ENCODE measurements around the gene SERPINF2.
A peak's percentile ranks its signal among the peaks of the same experiment; 100 is the strongest.

The SERPINF2 gene

GRCh38 chr17:1727876-1728630, 14.6 kb upstream of the SERPINF2 start:
- H3K27me3 ChIP-seq (ENCODE audit: low read depth, low read length) = no peaks in the 10 kb centered on the region
- H3K4me1 ChIP-seq (ENCODE audit: control insufficient read depth in 1 of 2, insufficient read depth in 2 of 2, low read length in 2 of 2) = peaks cover 0 to 27% of the 10 kb centered on the region in 2 donors
- peaks cover 0 to 42% of the 10 kb centered on the region in 2 donors for H3K36me3 ChIP-seq (ENCODE audit: control insufficient read depth in 1 of 2, insufficient read depth in 2 of 2, low read length in 2 of 2)
- no peak overlapping the region for H3K4me3 ChIP-seq (ENCODE audit: low read depth in 1 of 2, low read length in 2 of 2)
- H3K9me3 ChIP-seq (ENCODE audit: control insufficient read depth in 1 of 2, low read length in 2 of 2) = no peaks in the 10 kb centered on the region
- no peak overlapping the region for H3K27ac ChIP-seq (ENCODE audit: low read length)

GRCh38 chr17:1729966-1730325, 12.7 kb upstream of the SERPINF2 start:
- peaks cover 0 to 53% of the 10 kb centered on the region in 2 donors for H3K36me3 ChIP-seq (ENCODE audit: control insufficient read depth in 1 of 2, insufficient read depth in 2 of 2, low read length in 2 of 2)

GRCh38 chr17:1730326-1731193, 12.1 kb upstream of the SERPINF2 start:
- Histone ChIP-seq H3K4me1 (ENCODE audit: control insufficient read depth in 1 of 2, insufficient read depth in 2 of 2, low read length in 2 of 2) (peaks cover 0 to 16% of the 10 kb centered on the region in 2 donors), H3K27me3 (ENCODE audit: low read depth, low read length) (no peaks in the 10 kb centered on the region), H3K27ac (ENCODE audit: low read length) (peak overlapping the region; percentile 39), H3K4me3 (ENCODE audit: low read depth in 1 of 2, low read length in 2 of 2) (peak overlapping the region in 1 of 2 donors; percentile 12), H3K36me3 (ENCODE audit: control insufficient read depth in 1 of 2, insufficient read depth in 2 of 2, low read length in 2 of 2) (peaks cover 0 to 60% of the 10 kb centered on the region in 2 donors), H3K9me3 (ENCODE audit: control insufficient read depth in 1 of 2, low read length in 2 of 2) (no peaks in the 10 kb centered on the region)

More at GRCh38 chr17:1729966-1730325, 12.7 kb upstream of the SERPINF2 start:
- H3K9me3 ChIP-seq (ENCODE audit: control insufficient read depth in 1 of 2, low read length in 2 of 2) = no peaks in the 10 kb centered on the region
- H3K4me3 ChIP-seq (ENCODE audit: low read depth in 1 of 2, low read length in 2 of 2) = no peak overlapping the region
- no peaks in the 10 kb centered on the region for H3K27me3 ChIP-seq (ENCODE audit: low read depth, low read length)
- H3K27ac ChIP-seq (ENCODE audit: low read length) = no peak overlapping the region
- H3K4me1 ChIP-seq (ENCODE audit: control insufficient read depth in 1 of 2, insufficient read depth in 2 of 2, low read length in 2 of 2) = peaks cover 0 to 22% of the 10 kb centered on the region in 2 donors

- H3K36me3 ChIP-seq (ENCODE audit: control insufficient read depth in 1 of 2, insufficient read depth in 2 of 2, low read length in 2 of 2) = peaks cover 0 to 58% of the 10 kb centered on the region in 2 donors
These were observed 11.5 kb upstream of the SERPINF2 start for GRCh38 chr17:1731194-1731506.

GRCh38 chr17:1732241-1732832, 10.3 kb upstream of the SERPINF2 start:
- Histone ChIP-seq H3K27ac (ENCODE audit: low read length) (no peak overlapping the region), H3K36me3 (ENCODE audit: control insufficient read depth in 1 of 2, insufficient read depth in 2 of 2, low read length in 2 of 2) (peaks cover 0 to 52% of the 10 kb centered on the region in 2 donors)

More at GRCh38 chr17:1731194-1731506, 11.5 kb upstream of the SERPINF2 start:
- Histone ChIP-seq H3K27ac (ENCODE audit: low read length) (no peak overlapping the region), H3K4me1 (ENCODE audit: control insufficient read depth in 1 of 2, insufficient read depth in 2 of 2, low read length in 2 of 2) (peaks cover 0 to 14% of the 10 kb centered on the region in 2 donors), H3K9me3 (ENCODE audit: control insufficient read depth in 1 of 2, low read length in 2 of 2) (no peaks in the 10 kb centered on the region), H3K27me3 (ENCODE audit: low read depth, low read length) (no peaks in the 10 kb centered on the region), H3K4me3 (ENCODE audit: low read depth in 1 of 2, low read length in 2 of 2) (no peak overlapping the region)

GRCh38 chr17:1732833-1733321, 9.8 kb upstream of the SERPINF2 start:
- H3K36me3 ChIP-seq (ENCODE audit: control insufficient read depth in 1 of 2, insufficient read depth in 2 of 2, low read length in 2 of 2) = peaks cover 0 to 52% of the 10 kb centered on the region in 2 donors
- H3K9me3 ChIP-seq (ENCODE audit: control insufficient read depth in 1 of 2, low read length in 2 of 2) = no peaks in the 10 kb centered on the region
- H3K27me3 ChIP-seq (ENCODE audit: low read depth, low read length) = no peaks in the 10 kb centered on the region
- H3K4me3 ChIP-seq (ENCODE audit: low read depth in 1 of 2, low read length in 2 of 2) = no peak overlapping the region
- peaks cover 0 to 12% of the 10 kb centered on the region in 2 donors for H3K4me1 ChIP-seq (ENCODE audit: control insufficient read depth in 1 of 2, insufficient read depth in 2 of 2, low read length in 2 of 2)
- H3K27ac ChIP-seq (ENCODE audit: low read length) = no peak overlapping the region

More at GRCh38 chr17:1732241-1732832, 10.3 kb upstream of the SERPINF2 start:
- H3K4me3 ChIP-seq (ENCODE audit: low read depth in 1 of 2, low read length in 2 of 2) = no peak overlapping the region
- no peaks in the 10 kb centered on the region for H3K9me3 ChIP-seq (ENCODE audit: control insufficient read depth in 1 of 2, low read length in 2 of 2)
- H3K27me3 ChIP-seq (ENCODE audit: low read depth, low read length) = no peaks in the 10 kb centered on the region
- H3K4me1 ChIP-seq (ENCODE audit: control insufficient read depth in 1 of 2, insufficient read depth in 2 of 2, low read length in 2 of 2) = peaks cover 0 to 12% of the 10 kb centered on the region in 2 donors

- Histone ChIP-seq H3K4me3 (ENCODE audit: low read depth in 1 of 2, low read length in 2 of 2) (no peak overlapping the region), H3K36me3 (ENCODE audit: control insufficient read depth in 1 of 2, insufficient read depth in 2 of 2, low read length in 2 of 2) (peaks cover 0 to 51% of the 10 kb centered on the region in 2 donors), H3K27me3 (ENCODE audit: low read depth, low read length) (no peaks in the 10 kb centered on the region), H3K9me3 (ENCODE audit: control insufficient read depth in 1 of 2, low read length in 2 of 2) (no peaks in the 10 kb centered on the region), H3K27ac (ENCODE audit: low read length) (no peak overlapping the region), H3K4me1 (ENCODE audit: control insufficient read depth in 1 of 2, insufficient read depth in 2 of 2, low read length in 2 of 2) (peaks cover 0 to 12% of the 10 kb centered on the region in 2 donors)
These were observed 8.9 kb upstream of the SERPINF2 start for GRCh38 chr17:1733759-1734158.

GRCh38 chr17:1735418-1735817, 7.3 kb upstream of the SERPINF2 start:
- Histone ChIP-seq H3K9me3 (ENCODE audit: control insufficient read depth in 1 of 2, low read length in 2 of 2) (no peaks in the 10 kb centered on the region), H3K36me3 (ENCODE audit: control insufficient read depth in 1 of 2, insufficient read depth in 2 of 2, low read length in 2 of 2) (peaks cover 0 to 50% of the 10 kb centered on the region in 2 donors), H3K4me1 (ENCODE audit: control insufficient read depth in 1 of 2, insufficient read depth in 2 of 2, low read length in 2 of 2) (peaks cover 0 to 12% of the 10 kb centered on the region in 2 donors), H3K27ac (ENCODE audit: low read length) (no peak overlapping the region), H3K4me3 (ENCODE audit: low read depth in 1 of 2, low read length in 2 of 2) (no peak overlapping the region), H3K27me3 (ENCODE audit: low read depth, low read length) (no peaks in the 10 kb centered on the region)

GRCh38 chr17:1735834-1736347, 6.8 kb upstream of the SERPINF2 start:
- no peaks in the 10 kb centered on the region for H3K27me3 ChIP-seq (ENCODE audit: low read depth, low read length)
- peaks cover 0 to 46% of the 10 kb centered on the region in 2 donors for H3K36me3 ChIP-seq (ENCODE audit: control insufficient read depth in 1 of 2, insufficient read depth in 2 of 2, low read length in 2 of 2)
- no peak overlapping the region for H3K27ac ChIP-seq (ENCODE audit: low read length)
- no peaks in the 10 kb centered on the region for H3K9me3 ChIP-seq (ENCODE audit: control insufficient read depth in 1 of 2, low read length in 2 of 2)
- H3K4me3 ChIP-seq (ENCODE audit: low read depth in 1 of 2, low read length in 2 of 2) = no peak overlapping the region
- H3K4me1 ChIP-seq (ENCODE audit: control insufficient read depth in 1 of 2, insufficient read depth in 2 of 2, low read length in 2 of 2) = peaks cover 0 to 12% of the 10 kb centered on the region in 2 donors

- Histone ChIP-seq H3K27ac (ENCODE audit: low read length) (no peak overlapping the region), H3K4me3 (ENCODE audit: low read depth in 1 of 2, low read length in 2 of 2) (no peak overlapping the region), H3K9me3 (ENCODE audit: control insufficient read depth in 1 of 2, low read length in 2 of 2) (no peaks in the 10 kb centered on the region), H3K27me3 (ENCODE audit: low read depth, low read length) (no peaks in the 10 kb centered on the region), H3K4me1 (ENCODE audit: control insufficient read depth in 1 of 2, insufficient read depth in 2 of 2, low read length in 2 of 2) (peaks cover 0 to 12% of the 10 kb centered on the region in 2 donors), H3K36me3 (ENCODE audit: control insufficient read depth in 1 of 2, insufficient read depth in 2 of 2, low read length in 2 of 2) (peaks cover 0 to 46% of the 10 kb centered on the region in 2 donors)
These were observed 6.1 kb upstream of the SERPINF2 start for GRCh38 chr17:1736348-1737281.

All from muscle layer of duodenum (tissue), 2 donors.